ENCODE data around the gene POU2AF2. TPM values are rescaled to one million over a fixed set of nuclear protein-coding genes. Genes with fewer than 3 reads are reported as not detected.

Gene POU2AF2
- total RNA-seq, 6 experiments from 2014 or later, result not detected

DNA sequence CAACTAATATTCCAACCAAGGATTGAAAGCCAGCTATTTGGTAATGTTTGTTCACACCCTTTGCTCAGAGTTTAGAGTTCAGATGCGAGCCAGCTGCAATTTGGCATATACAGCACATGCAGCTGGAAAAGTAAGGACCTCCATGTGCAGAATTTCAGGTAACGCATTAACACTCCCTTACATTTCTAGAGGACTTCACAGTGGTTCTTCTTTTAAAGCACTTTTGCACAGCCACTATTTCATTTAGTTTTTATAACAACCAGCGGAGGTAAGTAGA, 56.3 kb downstream of the POU2AF2 start:
- Mint-ChIP-seq H3K27ac (no peak overlapping the region), H3K36me3 (ENCODE audit: low read depth) (no peaks in the 10 kb centered on the region), H3K4me3 (no peak overlapping the region), H3K9me3 (no peaks in the 10 kb centered on the region), H3K4me1 (ENCODE audit: low read depth) (no peaks in the 10 kb centered on the region), H3K27me3 (ENCODE audit: insufficient read depth) (peaks cover 65% of the 10 kb centered on the region)
- TF ChIP-seq, protein P1, sequence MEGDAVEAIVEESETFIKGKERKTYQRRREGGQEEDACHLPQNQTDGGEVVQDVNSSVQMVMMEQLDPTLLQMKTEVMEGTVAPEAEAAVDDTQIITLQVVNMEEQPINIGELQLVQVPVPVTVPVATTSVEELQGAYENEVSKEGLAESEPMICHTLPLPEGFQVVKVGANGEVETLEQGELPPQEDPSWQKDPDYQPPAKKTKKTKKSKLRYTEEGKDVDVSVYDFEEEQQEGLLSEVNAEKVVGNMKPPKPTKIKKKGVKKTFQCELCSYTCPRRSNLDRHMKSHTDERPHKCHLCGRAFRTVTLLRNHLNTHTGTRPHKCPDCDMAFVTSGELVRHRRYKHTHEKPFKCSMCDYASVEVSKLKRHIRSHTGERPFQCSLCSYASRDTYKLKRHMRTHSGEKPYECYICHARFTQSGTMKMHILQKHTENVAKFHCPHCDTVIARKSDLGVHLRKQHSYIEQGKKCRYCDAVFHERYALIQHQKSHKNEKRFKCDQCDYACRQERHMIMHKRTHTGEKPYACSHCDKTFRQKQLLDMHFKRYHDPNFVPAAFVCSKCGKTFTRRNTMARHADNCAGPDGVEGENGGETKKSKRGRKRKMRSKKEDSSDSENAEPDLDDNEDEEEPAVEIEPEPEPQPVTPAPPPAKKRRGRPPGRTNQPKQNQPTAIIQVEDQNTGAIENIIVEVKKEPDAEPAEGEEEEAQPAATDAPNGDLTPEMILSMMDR (IDR thresholded peaks at IDR 0.05), result no peak
- no peak for DNase-seq

DNA sequence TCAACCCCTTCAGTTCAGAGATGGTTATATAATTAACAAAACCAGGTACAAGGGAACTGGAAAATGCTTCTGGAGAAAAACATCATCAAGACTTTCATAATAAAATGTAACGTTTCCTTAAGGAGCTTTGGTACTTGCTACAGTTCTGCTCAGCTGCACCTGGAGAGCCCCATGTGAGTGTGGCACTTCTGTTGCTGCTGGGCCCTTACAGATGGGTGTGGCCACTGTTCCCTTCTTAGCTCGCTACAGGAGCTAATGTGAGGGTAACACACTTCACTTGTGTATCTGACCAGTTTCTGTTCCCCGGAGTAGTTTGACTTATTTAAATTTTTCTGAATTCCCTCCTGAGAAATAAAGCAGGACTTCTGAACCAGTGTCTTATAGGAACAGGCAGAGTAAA, 56.8 kb downstream of the POU2AF2 start:
- Mint-ChIP-seq H3K4me1 (ENCODE audit: low read depth) (no peaks in the 10 kb centered on the region), H3K27me3 (ENCODE audit: insufficient read depth) (peaks cover 60% of the 10 kb centered on the region), H3K9me3 (no peaks in the 10 kb centered on the region), H3K27ac (no peak overlapping the region), H3K36me3 (ENCODE audit: low read depth) (no peaks in the 10 kb centered on the region), H3K4me3 (no peak overlapping the region)
- TF ChIP-seq, protein P1 (IDR thresholded peaks at IDR 0.05), result no peak
- DNase-seq, result no peak

DNA sequence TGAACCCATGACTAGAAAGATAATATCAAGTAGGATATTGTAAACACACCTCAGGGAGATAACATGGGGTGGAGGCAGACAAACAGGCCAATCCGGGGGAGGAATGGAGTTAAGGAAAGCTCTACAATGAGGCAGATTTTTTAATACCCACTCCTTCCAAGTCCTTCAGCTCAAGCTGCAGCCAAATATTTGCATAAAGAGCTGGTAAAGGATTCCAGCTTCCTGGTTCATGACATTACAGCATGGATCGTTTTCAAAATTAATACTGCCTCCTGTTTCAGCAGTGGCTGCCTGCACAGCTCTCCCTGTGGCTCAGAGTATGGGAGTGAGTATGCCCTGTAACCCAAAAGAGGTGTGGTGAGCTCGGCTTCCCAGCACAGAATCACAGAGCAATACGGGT, 57.9 kb downstream of the POU2AF2 start:
- TF ChIP-seq, protein P1 (IDR thresholded peaks at IDR 0.05), result no peak
- Mint-ChIP-seq H3K27ac (no peak overlapping the region), H3K27me3 (ENCODE audit: insufficient read depth) (peaks cover 66% of the 10 kb centered on the region), H3K36me3 (ENCODE audit: low read depth) (no peaks in the 10 kb centered on the region), H3K4me1 (ENCODE audit: low read depth) (no peaks in the 10 kb centered on the region), H3K9me3 (no peaks in the 10 kb centered on the region), H3K4me3 (no peak overlapping the region)
- DNase-seq, result no peak

DNA sequence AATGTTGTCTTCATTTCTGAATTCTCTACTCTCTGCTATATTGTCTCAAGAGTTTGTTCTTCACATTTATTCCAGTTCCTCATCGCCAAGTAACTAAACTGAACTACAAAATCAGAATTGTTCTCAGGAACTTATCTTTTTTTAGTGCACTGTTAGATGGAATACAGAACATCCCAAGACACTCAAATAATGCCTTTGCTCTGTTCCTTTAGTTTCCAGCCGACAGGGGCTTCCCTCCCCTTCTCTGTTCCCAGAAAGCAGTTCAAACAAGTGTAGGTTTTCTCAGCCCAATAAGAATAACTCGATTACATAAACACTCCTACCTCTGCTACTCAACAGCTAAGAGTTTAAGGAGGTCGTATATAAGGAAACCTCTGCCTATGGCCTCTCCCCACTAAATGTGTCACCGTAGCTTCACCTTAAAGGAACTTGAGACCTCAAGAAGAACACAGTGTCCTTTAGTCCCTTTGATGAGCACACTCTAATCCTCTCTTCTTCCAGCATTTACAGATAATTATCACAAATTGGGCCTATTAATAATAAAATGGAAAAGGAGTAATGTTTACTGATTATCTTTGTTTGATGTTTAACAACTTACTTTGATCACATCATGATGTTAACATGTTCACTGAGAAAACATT, 59.8 kb downstream of the POU2AF2 start:
- DNase-seq, result no peak
- TF ChIP-seq, protein P1 (IDR thresholded peaks at IDR 0.05), result no peak
- H3K9me3 Mint-ChIP-seq, result no peaks in the 10 kb centered on the region
- peaks cover 59% of the 10 kb centered on the region for H3K27me3 Mint-ChIP-seq (ENCODE audit: insufficient read depth)
- no peaks in the 10 kb centered on the region for H3K36me3 Mint-ChIP-seq (ENCODE audit: low read depth)
- no peak overlapping the region for H3K27ac Mint-ChIP-seq
- H3K4me1 Mint-ChIP-seq (ENCODE audit: low read depth), result no peaks in the 10 kb centered on the region
- H3K4me3 Mint-ChIP-seq, result no peak overlapping the region

DNA sequence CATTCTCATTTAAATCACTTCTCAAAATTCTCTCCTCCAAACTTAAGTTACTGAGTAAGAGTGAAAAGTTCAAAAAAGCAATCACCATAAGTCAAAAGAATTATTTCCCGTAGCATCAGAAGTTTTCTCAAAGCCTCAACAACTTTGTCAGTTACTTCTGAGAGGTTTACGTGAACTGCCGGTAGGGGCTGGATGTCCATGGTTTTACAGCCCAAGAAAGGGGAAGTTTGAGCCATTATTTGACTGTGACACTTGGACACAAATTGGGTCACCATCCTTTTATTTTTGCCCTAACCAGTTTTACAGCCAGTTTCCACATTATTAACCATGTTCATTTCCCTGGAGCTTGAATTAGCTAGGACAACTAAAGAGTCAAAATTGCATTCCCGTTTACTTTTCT, 60.4 kb downstream of the POU2AF2 start:
- Mint-ChIP-seq H3K27me3 (ENCODE audit: insufficient read depth) (peaks cover 59% of the 10 kb centered on the region), H3K4me1 (ENCODE audit: low read depth) (no peaks in the 10 kb centered on the region), H3K27ac (no peak overlapping the region), H3K36me3 (ENCODE audit: low read depth) (no peaks in the 10 kb centered on the region), H3K9me3 (no peaks in the 10 kb centered on the region), H3K4me3 (no peak overlapping the region)
- DNase-seq, result no peak
- TF ChIP-seq, protein P1 (IDR thresholded peaks at IDR 0.05), result no peak

DNA sequence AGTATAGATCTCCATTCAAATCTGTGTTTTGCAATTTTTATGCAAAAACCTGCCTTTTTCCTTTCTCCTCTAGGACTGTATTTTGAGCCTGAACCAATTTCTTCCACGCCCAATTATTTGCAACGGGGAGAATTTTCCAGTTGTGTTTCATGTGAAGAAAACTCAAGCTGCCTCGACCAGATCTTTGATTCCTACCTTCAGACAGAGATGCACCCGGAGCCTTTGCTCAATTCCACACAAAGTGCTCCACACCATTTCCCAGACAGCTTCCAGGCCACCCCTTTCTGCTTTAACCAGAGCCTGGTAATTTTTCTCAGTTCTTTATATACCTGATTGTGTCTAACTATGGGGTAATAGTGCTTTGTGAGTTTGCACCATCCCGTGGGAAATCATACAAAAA, 60.8 kb downstream of the POU2AF2 start:
- Mint-ChIP-seq H3K4me1 (ENCODE audit: low read depth) (no peaks in the 10 kb centered on the region), H3K27me3 (ENCODE audit: insufficient read depth) (peaks cover 56% of the 10 kb centered on the region), H3K27ac (no peak overlapping the region), H3K36me3 (ENCODE audit: low read depth) (no peaks in the 10 kb centered on the region), H3K9me3 (no peaks in the 10 kb centered on the region), H3K4me3 (no peak overlapping the region)
- TF ChIP-seq, protein P1 (IDR thresholded peaks at IDR 0.05), result no peak
- DNase-seq, result no peak
